NOMO-1 (cell line): Measurements from ENCODE around the gene AFAP1.

ENCODE experiments used
- DNase-seq, 2 experiments: peaks; one replicate each; lab custom pipeline; 2025; ENCODE audit not compliant: unreplicated experiment in 2 of 2; lab: John Stamatoyannopoulos, UW

AFAP1 gene

GRCh38 chr4:7788193-7788592 lies 151.5 kb downstream of the AFAP1 start:
- DNase-seq = no peak

- DNase-seq = no peak
These were observed 151.9 kb downstream of the AFAP1 start for GRCh38 chr4:7787681-7788141.

GRCh38 chr4:7787067-7787466 lies 152.6 kb downstream of the AFAP1 start:
- DNase-seq = no peak

- no peak for DNase-seq
These were observed 153.1 kb downstream of the AFAP1 start for GRCh38 chr4:7786517-7786916.

- DNase-seq = no peak
These were observed 153.6 kb downstream of the AFAP1 start for GRCh38 chr4:7786040-7786439.

GRCh38 chr4:7785017-7785416 lies 154.6 kb downstream of the AFAP1 start:
- DNase-seq = no peak

- DNase-seq = no peak
These were observed 155.4 kb downstream of the AFAP1 start for GRCh38 chr4:7784131-7784870.

- no peak for DNase-seq
These were observed 156.1 kb downstream of the AFAP1 start for GRCh38 chr4:7783541-7783940.

- DNase-seq = no peak
These were observed 156.9 kb downstream of the AFAP1 start for GRCh38 chr4:7782783-7783182.

GRCh38 chr4:7781993-7782392 lies 157.7 kb downstream of the AFAP1 start:
- DNase-seq = no peak

- no peak for DNase-seq
These were observed 158.3 kb downstream of the AFAP1 start for GRCh38 chr4:7781366-7781765.

- DNase-seq = no peak
These were observed 158.8 kb downstream of the AFAP1 start for GRCh38 chr4:7780751-7781348.

GRCh38 chr4:7779432-7779768 lies 160.3 kb downstream of the AFAP1 start:
- no peak for DNase-seq

- DNase-seq = no peak
These were observed 160.9 kb downstream of the AFAP1 start for GRCh38 chr4:7778510-7779431.

- DNase-seq = no peak
These were observed 161.7 kb downstream of the AFAP1 start for GRCh38 chr4:7777871-7778509.

- no peak for DNase-seq
These were observed 162.5 kb downstream of the AFAP1 start for GRCh38 chr4:7777017-7777710.

GRCh38 chr4:7775396-7775795 lies 164.3 kb downstream of the AFAP1 start:
- DNase-seq = no peak

- DNase-seq = no peak
These were observed 165.1 kb downstream of the AFAP1 start for GRCh38 chr4:7774301-7775294.
